GM18508 (cell line): ENCODE data around the gene OLIG1.

Source experiments
- ATAC-seq: cut with Tn5 transposase; IDR thresholded peaks from one replicate; pipeline ENCODE4 v1.9.1; 2021; ENCODE audit warnings: moderate number of reproducible peaks; ENCODE audit not compliant: insufficient read depth, unreplicated experiment

The OLIG1 gene

DNA sequence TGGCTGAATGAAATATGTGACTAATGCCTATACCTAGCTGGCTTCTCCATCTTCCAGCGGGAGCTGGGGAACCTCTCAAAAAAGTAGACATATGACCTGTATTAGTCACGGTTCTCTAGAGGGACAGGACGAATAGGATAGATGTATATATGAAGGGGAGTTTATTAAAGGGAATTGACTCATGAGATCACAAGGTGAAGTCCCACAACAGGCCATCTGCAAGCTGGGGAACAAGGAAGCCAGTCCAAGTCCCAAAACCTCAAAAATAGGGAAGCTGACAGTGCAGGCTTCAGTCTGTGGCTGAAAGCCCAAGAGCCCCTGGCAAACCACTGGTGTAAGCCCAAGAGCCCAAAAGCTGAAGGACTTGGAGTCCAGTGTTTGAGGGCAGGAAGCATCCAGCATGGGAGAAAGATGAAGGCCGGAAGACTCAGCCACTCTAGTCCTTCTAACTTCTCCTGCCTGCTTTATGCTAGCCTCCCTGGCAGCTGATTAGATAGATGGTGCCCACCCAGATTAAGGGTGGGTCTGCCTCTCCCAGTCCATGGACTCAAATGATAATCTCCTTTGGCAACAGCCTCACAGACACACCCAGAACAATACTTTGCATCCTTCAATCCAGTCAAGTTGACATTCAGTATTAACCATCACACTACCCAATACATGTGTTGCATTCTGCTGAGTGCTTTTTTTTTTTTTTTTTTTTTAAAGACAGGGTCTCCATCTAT lies 19.6 kb downstream of the OLIG1 start:
- ATAC-seq = no peak

DNA sequence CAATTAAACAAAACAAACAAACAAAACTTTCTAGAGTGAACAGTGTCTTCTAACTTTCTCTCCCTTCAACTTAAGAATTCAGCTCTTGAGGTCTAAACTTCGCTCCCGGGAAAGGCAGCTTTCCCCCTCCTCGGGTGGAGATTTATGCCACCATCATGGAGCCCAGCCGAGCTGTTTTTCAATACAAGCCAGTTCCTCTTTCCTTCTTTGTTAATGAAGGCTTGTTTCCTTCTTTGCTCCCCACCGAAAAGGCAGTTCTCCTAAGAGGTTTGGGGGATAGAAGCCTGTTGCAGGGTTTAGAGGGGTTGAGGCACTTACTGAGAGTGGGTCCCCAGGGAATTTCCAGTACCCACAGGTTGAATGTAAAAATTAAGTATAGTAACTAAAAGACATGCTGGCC lies 26.5 kb downstream of the OLIG1 start:
- ATAC-seq = no peak

DNA sequence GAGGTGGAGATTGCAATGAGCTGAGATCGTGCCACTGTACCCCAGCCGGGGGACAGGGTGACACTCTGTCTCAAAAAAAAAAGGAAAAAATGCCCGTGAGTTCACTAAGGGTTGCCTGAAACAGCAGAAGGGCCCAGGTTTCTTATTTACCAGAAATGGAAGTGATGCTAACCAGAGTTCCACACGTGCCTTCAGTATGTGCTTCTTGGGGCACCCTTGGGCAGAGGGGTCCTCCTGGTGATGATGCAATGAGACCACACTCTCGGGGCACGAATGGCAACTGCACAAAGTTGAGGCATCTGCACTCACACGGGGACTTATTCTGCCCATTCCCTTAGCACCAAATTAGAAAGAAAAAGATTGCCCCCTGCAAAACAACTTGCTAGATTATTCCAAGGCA lies 29.2 kb downstream of the OLIG1 start:
- no peak for ATAC-seq

DNA sequence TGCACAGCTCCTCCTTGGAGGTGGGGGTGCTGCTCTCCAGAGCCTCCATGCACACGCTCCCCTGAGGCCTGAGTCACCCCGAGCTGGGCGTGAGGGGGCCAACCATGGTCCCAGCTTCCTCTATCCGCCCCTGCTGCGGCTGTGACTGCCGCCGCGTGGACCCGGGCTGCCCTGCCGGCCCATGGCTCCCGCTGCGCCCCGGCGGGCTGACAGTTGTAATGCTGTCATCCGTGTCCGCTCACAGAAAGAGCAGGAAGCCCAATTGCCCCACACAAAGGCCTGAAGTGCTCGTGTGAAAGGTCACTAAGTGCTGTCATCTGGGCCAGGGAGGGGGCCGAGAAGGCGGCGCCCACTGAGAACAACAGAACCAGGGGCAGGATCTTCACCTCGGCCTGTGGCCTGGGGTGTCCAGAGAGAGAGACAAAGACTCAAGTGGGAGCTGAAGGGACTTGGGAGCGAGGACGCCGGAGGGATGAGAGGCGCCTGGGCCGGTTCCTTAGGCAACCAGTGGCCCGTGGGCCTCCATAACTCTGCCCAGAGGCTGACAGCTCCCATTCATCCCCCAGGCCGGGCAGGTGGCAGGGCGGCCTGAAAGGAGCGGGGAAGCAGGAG lies 31.5 kb downstream of the OLIG1 start:
- no peak for ATAC-seq

DNA sequence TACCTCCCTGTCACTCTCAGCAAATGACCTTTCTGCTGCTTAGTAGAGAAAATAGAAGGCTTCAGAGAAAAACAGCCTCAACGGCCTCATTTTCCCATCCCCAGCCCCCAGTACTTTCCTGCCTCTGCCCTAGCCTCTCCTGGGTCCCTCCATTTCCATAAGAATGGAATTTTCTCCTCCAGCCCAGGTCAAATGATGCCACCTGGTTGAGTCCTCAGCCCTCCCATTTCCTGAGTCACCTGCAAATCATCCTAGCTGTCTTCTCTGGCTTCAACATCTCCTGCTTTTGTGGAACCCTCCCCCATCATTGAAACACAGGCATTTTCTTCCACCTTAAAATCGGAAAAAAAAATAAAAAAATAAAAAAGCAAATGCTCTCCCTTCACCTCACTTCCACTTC lies 35.1 kb downstream of the OLIG1 start:
- ATAC-seq = no peak

DNA sequence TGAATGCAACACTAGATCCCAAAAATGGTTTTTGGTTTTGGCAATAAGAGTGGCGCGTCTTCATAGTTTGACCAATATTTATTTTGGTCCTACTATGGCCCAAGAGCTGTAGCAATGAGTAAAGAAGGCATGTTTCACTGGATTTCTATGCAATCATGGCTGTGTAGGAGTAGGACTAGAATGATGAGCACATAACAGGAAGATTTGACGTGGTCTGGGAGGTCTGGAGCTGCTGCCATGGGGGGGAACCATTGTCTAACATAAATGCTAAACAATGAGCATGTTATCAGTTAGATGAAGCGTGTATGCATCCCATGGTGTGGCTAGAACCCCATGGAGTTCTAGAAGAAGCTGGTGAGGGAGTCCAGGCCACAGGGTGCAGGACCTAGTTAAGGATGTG lies 38.3 kb downstream of the OLIG1 start:
- ATAC-seq = no peak

DNA sequence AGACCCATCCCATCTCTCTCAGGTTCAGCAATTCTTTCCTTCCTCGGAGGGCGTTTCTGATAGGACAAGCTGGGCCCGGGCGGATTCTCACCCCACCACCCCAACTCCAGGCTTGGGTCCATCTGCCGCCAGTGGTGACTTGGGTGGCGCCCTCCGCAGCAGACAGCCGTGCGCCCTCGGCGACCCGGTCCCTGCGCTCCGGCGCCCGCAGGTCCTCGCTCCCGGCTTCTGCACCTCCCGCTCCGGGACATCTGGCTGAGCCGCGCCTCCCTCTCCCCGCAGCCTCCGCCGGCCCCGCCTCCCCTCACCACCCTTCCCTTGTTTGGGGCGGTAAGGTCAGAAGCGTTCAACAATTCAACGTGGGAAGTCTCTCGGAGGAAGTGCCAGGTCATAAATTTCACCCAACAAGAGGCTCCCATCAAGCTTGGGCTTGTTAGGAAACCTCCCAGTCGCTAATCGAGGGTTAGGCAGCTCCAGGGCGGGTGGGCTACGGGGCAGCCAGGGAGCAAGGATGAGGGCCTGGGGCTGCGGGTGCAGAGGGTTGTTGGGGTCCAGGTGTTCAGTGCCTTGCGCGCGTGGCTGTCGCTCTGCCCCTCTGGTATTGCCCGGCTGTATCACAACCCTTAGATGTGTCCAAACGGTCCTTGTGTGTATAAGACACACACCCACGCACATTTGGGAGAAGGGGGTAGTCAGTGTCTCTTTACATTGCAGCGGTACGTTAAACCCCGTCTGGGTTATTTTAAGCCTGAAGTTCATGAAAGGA lies 39.8 kb downstream of the OLIG1 start:
- ATAC-seq = no peak

DNA sequence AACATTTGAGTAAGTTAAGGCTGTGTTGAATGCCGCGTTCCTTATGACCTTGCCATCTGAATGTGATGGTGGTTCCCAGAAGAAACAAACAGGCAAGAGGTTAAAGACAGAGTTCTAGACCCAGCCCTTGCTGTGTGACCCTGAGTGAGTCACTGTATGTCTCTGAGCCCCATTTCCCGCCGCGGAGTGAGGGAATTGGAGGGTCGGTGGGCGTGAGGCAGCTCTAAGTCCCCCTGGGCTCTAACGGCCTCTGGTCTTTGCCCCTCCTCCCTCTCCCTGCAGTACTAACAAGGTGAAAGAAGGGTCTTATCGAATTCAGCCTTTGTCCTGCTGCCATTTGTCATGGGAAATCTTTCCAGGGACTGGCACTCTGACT lies 40.4 kb downstream of the OLIG1 start:
- ATAC-seq = no peak

DNA sequence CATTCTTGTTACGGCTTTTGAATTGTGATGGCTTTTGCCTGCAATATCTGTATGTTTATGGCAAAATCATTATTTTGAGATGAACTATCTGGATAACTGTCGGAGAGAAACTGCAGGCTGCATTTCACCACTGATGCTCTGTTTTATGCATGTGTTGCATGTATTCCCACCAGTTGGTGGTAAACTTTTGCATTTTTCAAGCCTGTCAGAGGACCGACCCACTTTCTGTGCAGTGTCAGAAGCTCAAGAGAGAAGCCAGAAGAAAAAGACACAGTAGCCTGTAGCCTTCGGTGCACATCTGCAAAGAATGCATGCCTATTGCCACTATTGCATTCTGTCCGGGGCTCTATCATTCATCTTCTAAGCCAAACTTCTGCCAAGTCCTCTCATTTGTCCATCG lies 41.6 kb downstream of the OLIG1 start:
- ATAC-seq = no peak

DNA sequence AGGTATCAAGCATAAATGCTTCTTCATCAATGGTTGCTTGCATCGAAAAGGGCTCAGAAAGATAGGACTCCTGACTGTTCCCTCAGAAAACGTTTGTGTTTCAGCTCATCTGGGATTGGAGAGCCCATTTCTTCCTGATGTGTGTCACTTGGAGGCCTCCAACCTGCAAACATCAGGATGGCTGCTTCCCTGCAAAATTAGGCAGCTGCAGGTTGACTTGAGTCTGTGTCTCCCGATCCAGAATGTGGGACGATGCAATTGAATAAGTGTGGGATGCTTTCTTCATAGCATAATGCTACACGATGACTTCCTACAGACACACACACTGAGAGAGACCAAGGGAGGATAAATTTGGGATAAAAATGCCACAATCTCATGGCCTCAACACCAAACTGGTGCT lies 42.2 kb downstream of the OLIG1 start:
- no peak for ATAC-seq

DNA sequence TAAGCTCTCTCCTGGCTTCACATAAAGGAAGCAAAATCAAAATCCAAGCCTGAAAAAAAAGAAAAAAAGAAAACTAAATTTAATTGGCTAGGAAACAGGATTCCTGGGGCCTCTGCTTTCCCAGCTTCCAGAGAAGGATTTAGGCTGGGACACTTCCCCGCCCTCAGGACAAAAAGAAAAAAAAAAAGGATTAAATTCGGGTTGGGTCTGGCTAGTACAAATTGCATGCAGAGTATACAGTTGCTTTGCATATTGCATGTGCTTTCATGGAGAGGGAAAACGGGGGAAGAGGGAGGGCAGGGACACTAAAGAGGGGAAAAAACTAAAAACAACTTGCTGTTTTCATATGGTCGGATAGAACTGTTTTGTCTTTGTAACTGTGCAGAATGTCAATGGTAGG lies 42.7 kb downstream of the OLIG1 start:
- no peak for ATAC-seq

DNA sequence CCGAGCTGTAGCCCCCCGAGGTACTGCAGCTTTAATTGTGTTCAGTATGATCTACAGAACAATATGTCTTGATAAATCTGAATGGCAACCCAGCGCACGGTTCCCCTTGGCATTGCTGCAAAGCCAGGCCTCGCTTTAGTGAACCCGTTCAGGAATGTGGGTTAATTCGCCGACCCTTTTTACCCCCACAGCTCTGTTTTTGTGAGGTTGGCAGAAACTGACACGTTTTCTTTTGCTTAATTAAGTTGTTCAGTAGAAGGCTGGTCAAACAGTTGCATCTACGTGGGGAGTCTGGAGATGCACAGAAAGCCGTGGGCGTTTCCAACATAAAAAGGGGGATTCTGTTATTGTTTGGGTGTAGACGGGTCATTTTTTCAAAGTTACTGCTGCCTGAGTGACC lies 43.2 kb downstream of the OLIG1 start:
- no peak for ATAC-seq

DNA sequence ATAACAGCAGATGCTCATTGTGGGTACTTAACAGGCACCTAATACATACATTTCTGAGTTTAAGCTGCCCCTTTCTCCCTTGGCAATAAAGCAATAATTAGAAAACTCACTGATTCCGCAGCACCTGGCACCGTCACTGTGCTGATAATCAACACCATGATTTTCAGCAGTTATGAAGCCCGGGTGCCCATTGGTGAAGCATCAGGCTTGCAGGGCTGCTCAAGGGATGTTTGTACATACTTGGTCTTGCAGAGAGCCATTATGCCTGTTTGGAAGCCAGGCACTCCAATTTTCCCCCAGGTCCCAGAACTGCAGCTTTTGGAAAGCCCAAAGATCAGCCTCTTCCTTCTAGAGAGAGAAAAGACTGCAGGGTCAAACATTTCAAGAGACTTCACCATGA lies 44.3 kb downstream of the OLIG1 start:
- no peak for ATAC-seq

DNA sequence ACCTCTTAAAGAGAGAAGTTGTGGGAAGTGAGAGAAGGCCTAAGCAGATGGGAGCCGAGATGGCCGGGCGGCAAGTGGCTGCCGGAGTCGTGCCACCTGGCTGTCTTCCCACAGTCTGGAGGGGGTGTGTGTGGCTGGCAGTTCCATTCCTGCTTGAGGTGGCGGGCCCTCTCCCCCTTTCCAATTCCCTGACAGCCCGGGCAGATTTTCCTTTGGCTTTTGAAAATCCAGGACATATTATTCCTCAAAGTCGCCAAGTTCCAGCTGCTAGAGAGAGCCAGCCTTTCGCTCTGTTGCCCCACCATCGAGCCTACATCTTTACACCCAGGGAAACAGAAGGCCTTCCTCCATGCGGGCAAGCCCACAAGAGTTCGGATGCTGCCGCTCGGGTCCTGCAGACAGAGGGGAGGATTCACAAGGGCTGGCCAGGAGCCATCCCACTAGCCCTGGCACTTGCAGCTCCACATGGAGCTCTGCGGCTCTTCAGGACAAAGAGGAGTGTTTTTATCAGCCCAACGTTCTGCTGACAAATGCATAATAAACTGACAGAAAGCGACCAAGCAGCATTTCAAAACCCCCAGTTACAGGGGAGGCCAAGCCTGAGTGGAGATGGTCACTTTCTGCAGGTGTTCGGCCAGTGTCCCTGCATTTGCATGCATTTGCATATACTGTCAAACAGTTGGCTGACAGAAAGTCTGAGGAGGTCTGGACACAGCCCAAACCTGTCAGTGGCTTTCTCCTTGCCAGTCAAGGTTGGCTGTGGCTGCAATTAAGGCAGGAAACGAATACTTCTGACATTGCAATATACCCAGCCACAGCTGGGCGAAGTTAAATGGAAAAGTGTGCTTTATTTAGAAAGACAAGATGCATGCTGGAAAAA lies 45.9 kb downstream of the OLIG1 start:
- ATAC-seq = no peak

DNA sequence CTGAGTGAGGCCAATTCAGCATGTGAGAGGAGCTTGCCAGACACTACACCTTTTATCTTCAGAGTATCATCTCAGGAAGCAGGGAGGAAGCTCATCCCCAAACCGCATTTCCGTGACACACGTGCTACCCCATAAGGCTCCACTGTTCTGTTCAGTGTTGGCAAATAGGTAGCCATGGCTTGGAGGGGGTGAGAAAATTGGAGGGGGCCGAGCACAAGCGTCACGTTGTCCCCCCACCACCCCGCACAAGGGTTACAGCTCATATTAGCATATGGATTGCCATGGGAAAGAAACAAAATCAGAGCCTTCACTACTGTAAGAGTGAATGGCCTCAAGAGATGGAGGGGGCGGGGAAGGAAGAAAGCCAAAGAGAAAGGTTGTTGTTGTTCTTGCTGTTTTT lies 46.7 kb downstream of the OLIG1 start:
- no peak for ATAC-seq

DNA sequence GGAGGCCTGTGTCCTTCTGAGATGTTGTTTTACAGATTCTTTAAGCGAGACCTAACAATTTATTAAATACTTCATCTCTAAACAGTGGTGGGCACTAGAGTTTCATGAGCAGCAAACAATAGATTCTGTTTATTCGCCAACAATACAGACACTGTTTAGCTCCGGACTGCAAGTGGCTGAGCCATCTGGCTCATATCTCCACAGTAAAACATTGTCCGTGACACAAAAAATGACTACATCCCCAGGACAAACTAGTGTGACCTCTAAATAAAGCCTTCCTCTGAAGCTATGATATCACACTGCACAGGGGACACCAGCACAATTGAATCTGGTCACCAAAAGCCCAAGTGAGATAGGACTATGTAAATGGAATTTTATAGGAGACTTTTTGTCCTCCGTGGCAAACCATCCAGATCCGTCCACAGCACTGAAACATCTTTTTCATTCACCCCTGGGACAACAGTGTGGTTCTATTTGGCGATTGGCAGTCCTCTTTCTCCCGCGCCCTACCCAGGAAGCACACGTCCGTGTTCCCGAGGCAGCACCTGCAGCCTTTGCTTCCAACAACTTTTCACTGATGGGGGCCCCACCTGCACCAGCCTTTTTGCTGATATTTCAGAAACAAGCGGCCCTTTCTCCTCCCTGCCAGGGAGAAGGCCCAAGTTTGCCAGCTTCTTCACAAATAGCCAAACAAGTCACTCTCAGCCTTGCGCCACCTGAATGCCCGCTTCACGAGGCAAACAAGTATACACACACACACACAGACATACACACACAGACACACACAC lies 47.4 kb downstream of the OLIG1 start:
- no peak for ATAC-seq
